Lower leg skin (tissue), 3 donors: ENCODE data around the gene DTX3.
"Not testable (repeated sequence)": the region's sequence is repeated elsewhere in the genome, so short reads cannot be mapped to it uniquely, and the experiment has no call there.

ENCODE experiments used
- POLR2A ChIP-seq, 2 donors: fragments of 450-650 bp; IDR thresholded peaks; one replicate each; pipeline ENCODE4 v1.6.1; 2016 to 2017; ENCODE audit warnings: antibody characterized with exemption in 2 of 2, mild to moderate bottlenecking in 1 of 2, moderate library complexity in 1 of 2
- TF ChIP-seq, protein P1 (sequence below), 3 donors: fragments of 450-650 bp; IDR thresholded peaks; one replicate each; pipeline ENCODE4 v1.5.1; 2016; ENCODE audit warnings: antibody characterized with exemption in 3 of 3, mild to moderate bottlenecking in 3 of 3, moderate library complexity in 2 of 3

GRCh38 chr12:57618431-57618830 is 13.8 kb downstream of the DTX3 start:
- TF ChIP-seq, protein P1, sequence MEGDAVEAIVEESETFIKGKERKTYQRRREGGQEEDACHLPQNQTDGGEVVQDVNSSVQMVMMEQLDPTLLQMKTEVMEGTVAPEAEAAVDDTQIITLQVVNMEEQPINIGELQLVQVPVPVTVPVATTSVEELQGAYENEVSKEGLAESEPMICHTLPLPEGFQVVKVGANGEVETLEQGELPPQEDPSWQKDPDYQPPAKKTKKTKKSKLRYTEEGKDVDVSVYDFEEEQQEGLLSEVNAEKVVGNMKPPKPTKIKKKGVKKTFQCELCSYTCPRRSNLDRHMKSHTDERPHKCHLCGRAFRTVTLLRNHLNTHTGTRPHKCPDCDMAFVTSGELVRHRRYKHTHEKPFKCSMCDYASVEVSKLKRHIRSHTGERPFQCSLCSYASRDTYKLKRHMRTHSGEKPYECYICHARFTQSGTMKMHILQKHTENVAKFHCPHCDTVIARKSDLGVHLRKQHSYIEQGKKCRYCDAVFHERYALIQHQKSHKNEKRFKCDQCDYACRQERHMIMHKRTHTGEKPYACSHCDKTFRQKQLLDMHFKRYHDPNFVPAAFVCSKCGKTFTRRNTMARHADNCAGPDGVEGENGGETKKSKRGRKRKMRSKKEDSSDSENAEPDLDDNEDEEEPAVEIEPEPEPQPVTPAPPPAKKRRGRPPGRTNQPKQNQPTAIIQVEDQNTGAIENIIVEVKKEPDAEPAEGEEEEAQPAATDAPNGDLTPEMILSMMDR (IDR thresholded peaks at IDR 0.05) = not testable (repeated sequence)
- TF ChIP-seq POLR2A (IDR thresholded peaks at IDR 0.05) = not testable (repeated sequence)
